Mammary epithelial cell (primary cell): ENCODE measurements around the gene TLN1.

Experiments
- CTCF ChIP-seq, 2 donors: IDR thresholded peaks in 1 of 2; conservative IDR thresholded peaks in 1 of 2; 2 replicates each; pipeline ENCODE4 v1.5.1; 2011 to 2012; ENCODE audit warnings: inconsistent platforms in 2 of 2, low read length in 2 of 2, mild to moderate bottlenecking in 2 of 2, control low read depth in 1 of 2, low read depth in 1 of 2; ENCODE audit not compliant: insufficient read depth in 1 of 2; ENCODE audit errors: extremely low read depth in 1 of 2
- EZH2 ChIP-seq: IDR thresholded peaks from 2 replicates; pipeline ENCODE4 v1.6.1; 2012; ENCODE audit warnings: low read length, inconsistent platforms, borderline replicate concordance

GRCh38 chr9:35771534-35771933 lies 39.5 kb upstream of the TLN1 start:
- TF ChIP-seq CTCF (conservative IDR thresholded peaks at IDR 0.05 in 1 of 2, IDR thresholded peaks at IDR 0.05 in 1 of 2; ENCODE audit: extremely low read depth in 1 of 2, insufficient read depth in 1 of 2, low read depth in 1 of 2, low read length in 2 of 2) (no peak), EZH2 (no peak)
